ENCODE data around the gene ARHGAP45.
A peak's percentile ranks its signal among the peaks of the same experiment; 100 is the strongest.

The ARHGAP45 gene

GRCh38 chr19:1070931-1071791 is 4.2 kb downstream of the ARHGAP45 start:
- DNase-seq = no peak

GRCh38 chr19:1072371-1073015 is 5.5 kb downstream of the ARHGAP45 start:
- DNase-seq = no peak

DNA sequence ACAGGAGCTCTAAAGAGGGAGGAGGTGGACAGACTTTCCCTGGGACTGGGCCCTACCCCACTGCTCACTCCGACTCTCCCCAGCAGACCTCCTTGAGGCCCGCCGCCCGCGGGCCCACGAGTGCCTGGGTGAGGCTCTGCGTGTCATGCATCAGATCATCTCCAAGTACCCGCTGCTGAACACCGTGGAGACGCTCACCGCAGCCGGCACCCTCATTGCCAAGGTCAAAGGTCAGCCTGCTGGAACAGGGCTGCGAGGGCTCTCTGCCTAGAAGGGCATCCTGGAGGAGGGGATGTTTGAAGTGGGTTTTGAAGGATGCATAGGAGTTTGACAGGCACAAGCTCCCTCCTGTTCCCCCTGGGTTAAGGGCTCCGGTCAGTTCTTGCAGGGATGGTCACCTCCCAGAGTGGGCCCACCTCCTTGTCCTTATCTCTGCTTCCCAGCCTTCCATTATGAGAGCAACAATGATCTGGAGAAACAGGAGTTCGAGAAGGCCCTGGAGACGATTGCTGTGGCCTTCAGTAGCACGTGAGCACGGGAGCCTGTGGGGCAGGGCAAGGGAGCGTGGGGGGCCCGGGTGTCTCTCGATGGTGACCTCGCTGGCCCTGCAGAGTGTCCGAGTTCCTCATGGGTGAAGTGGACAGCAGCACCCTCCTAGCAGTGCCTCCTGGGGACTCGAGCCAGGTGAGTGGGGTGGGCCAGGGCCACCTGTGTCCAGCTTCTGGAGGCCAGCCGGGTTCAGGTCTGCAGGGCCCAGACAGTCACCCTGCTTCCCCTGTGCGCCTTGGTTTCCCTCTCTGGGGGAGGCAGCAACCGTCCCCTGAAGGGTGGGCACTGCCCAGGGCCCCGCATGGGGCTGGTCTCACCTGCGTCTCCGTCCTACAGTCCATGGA is 6.3 kb downstream of the ARHGAP45 start:
- no peak for DNase-seq

GRCh38 chr19:1073956-1074517 is 7.1 kb downstream of the ARHGAP45 start:
- no peak for DNase-seq

- DNase-seq = peak; percentile 66
Observed at GRCh38 chr19:1074544-1075283, 7.7 kb downstream of the ARHGAP45 start.

DNA sequence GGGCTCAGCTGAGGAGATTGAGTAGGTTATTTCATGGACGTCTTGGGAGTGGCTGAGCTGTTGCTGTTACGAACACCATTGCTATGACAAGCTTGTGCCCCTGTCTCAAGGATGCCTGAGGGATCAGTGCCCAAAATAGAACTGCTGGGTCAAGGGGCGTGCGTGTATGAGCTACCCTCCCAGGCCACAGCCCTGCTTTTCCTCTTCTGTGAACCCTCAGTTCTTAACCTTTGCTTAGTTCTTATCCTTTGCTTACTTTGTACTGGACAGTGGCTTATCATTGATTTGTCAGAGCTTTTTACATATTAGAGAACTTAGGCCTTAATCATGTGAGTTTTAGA is 9.0 kb downstream of the ARHGAP45 start:
- DNase-seq = no peak

DNA sequence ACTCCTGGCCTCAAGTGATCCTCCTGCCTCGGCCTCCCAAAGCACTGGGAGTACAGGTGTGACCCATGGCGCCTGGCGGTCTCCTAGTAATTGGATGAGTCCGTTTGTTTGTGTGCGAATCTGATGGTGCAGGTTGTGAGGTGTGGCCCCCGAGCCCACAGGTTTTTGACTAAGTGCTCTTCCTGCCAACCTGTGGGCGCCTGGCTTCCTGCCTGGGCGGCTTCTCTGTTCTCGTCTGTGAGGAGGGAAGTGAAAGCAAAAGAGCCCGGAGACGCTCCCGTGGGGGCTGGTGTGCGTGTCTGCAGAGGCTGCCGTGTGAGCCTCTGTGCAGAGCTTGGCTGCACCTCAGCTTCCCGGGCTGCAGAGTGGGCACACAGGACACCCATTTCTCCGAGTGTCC is 10.0 kb downstream of the ARHGAP45 start:
- DNase-seq = peak; percentile 81

DNA sequence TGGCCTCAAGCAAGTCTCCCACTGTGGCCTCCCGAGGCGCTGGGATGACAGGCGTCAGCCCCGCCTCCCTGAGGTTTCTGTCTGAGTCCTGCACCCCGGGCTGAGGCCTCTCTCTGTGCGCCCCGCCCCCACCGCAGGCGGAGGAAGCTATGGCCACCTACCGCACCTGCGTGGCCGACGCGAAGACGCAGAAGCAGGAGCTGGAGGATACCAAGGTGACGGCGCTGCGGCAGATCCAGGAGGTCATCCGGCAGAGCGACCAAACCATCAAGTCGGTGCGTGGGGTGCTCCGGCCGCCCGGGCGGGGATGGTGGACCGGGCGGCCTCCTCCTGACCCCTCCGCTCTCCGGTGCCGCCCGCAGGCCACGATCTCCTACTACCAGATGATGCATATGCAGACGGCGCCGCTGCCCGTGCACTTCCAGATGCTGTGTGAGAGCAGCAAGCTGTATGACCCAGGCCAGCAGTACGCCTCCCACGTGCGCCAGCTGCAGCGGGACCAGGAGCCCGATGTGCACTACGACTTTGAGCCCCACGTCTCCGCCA is 12.7 kb downstream of the ARHGAP45 start:
- DNase-seq = no peak

DNA sequence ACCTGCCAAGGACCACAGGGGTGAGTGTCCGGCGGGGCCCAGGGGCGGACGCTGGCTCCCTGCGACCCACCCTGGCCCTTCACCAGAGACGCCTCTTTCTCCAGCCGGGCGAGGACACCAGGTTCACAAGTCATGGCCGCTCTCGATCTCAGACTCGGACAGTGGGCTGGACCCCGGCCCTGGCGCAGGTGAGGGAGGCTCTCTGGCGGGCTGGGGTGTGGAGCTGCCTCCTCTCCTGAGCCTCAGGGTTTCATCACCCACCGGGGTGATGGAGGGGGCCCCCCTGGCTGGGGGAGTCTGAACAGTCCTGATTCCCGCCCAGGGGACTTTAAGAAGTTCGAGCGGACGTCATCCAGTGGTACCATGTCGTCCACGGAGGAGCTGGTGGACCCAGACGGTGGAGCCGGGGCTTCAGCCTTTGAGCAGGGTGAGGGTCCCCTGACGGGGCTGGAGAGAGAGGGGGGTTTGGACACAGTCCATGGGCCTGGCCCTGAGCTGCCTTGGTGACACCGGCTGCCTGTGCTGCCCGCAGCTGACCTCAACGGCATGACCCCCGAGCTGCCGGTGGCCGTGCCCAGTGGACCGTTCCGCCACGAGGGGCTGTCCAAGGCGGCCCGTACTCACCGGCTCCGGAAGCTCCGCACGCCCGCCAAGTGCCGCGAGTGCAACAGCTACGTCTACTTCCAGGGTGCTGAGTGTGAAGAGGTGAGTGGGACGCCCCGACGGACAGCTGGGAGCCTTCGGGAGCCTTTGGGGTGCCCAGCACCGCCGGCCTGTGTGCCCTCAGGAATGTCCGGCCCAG is 13.6 kb downstream of the ARHGAP45 start:
- no peak for DNase-seq

GRCh38 chr19:1081301-1082164 is 14.6 kb downstream of the ARHGAP45 start:
- DNase-seq = no peak

- no peak for DNase-seq
Observed at GRCh38 chr19:1082165-1082927, 15.4 kb downstream of the ARHGAP45 start.

DNA sequence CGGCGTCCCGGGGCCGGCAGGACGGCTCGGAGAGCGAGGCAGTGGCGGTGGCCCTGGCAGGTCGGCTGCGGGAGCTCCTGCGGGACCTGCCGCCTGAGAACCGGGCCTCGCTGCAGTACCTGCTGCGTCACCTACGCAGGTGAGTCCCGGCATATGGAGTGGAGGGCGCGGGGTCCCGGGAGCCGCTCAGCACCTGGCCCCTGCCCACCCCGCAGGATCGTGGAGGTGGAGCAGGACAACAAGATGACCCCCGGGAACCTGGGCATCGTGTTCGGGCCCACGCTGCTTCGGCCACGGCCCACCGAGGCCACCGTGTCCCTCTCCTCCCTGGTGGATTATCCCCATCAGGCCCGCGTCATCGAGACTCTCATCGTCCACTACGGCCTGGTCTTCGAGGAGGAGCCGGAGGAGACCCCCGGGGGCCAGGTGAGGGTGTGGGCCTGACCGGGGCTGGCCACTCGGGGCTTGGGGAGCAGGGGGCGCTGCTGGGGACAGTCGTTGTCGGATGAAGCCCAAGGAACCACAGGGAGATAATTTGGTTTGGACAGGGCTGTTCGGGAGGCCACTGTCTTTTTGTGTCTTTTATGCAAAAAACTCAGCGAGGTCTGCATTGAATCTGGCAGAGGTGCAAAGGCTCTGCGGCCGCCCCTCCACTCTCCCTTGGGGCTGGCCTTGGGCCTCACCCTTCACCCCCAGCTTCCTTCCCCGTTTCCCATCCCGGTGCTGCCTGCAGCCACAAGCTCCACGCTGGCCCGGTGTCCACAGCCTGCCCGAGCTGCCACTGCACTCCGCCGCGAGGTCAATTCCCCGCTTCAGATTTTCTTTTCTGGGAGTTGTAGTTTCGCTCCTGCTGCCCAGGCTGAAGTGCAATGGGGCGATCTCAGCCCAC is 16.2 kb downstream of the ARHGAP45 start:
- DNase-seq = no peak

DNA sequence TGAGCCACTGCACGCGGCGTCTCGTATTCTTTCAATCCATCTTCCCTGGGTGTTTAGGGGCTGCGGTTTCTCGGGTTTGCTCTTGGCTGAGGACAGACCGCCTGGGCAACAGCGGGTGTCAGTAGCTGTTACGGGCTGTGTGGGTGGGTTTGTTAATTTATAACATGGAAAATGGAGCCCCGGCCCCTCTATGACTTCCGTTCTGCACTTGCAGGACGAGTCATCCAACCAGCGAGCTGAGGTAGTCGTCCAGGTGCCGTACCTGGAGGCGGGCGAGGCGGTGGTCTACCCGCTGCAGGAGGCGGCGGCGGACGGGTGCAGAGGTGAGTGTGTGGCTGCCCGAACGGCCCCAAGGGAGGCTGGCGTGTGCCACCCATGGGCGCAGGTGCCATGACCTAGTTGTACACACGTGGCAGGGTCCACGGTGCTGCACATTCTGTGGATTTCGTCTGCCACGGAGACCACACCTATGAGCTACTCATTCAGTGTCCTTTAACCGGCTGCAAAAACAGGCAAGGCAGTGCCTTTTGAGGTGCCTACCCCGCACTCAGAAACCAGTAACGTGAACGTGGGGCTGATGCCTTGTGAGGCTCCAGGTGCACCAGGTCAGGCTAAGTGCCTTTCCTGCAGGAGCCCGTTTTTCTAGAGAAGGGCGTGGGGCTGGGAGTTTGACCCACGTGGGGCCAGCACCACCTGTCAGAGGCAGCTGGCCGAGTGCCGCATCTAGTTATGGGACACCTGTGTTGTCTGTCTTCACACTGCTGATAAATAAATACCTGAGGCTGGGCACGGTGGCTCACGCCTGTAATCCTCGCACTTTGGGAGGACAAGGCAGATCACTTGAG is 17.3 kb downstream of the ARHGAP45 start:
- DNase-seq = no peak

- no peak for DNase-seq
Observed at GRCh38 chr19:1085053-1085658, 18.2 kb downstream of the ARHGAP45 start.

DNA sequence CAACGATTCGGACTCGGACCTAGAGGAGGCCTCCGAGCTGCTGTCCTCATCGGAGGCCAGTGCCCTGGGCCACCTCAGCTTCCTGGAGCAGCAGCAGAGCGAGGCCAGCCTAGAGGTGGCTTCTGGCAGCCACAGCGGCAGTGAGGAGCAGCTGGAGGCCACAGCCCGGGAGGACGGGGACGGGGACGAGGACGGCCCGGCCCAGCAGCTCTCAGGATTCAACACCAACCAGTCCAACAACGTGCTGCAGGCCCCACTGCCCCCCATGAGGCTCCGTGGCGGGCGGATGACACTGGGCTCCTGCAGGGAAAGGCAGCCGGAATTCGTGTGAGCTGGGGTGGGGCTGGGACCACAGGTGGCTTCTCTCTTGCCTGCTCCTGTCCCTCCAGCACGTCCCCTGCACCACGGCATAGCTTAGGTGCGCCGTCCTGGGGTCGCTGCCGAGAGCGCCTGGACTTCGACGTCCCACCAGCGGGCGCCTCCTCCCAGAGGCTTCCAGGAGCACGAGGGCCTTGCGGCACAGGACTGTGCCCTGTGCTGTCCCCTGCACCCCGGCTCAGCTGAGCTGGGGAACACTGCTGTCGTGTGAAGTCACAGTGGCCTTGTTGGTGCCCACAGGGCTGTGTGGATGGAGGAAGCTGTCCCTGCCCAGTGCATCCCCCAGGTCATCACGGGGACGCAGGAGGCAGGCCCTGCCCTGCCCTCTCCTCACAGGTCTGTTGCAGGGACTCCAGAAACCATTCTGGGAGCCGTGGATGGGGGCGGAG is 18.9 kb downstream of the ARHGAP45 start:
- no peak for DNase-seq

DNA sequence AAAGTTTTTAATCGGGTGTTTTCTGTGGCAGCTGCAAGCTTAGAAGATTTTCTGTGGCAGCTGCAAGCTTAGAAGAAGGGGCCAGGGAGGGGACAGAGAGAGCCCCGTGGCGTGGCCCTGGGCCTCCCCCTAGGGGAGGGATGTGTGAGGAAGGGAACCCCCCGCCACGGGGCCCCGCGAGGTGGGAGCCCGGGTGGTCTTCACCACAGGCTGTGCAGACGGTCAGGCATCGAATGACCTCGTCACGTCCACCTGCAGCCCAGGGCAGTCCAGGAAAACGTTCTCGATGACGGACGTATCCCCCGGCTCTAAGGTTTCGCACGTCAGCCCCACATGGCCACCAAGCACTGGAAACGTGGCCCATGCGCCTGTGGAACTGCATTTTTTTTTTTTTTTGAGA is 19.6 kb downstream of the ARHGAP45 start:
- DNase-seq = no peak
